ENCODE measurements around the gene SCGB1D4. TPM values are rescaled to one million over a fixed set of nuclear protein-coding genes. Genes with fewer than 3 reads are reported as not detected.
"Not testable (repeated sequence)": the region's sequence is repeated elsewhere in the genome, so short reads cannot be mapped to it uniquely, and the experiment has no call there.

Gene SCGB1D4
- total and polyA plus RNA-seq, 10 of the 15 experiments (the other 5 are each of a cell fraction or from before 2014, with no cell fraction given): not detected

DNA sequence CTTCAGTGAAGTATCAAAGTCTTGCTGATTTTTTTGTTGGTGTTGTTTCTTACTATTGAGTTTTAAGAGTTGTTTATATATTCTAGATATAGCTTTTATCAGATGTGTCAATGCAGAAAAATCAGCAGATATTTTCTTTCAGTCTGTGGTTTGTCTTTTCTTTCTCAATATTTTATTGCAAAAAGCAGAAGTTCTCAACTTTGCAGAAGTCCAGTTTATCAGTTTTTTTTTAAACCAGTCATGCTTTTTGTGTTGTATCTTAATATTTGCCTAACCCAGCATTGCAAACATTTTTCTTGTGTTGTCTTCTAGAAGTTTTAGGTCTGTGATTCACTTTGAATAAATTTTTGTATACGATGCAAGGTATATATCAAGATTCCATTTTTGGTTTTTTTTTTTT is 45.3 kb upstream of the SCGB1D4 start (continued):
- no peak for TF ChIP-seq BMI1 (IDR thresholded peaks at IDR 0.05; ENCODE audit: borderline replicate concordance)
- TF ChIP-seq JUNB (IDR thresholded peaks at IDR 0.05): no peak
- TF ChIP-seq CEBPZ (IDR thresholded peaks at IDR 0.05; ENCODE audit: low read depth, low read length): no peak
- no peak for TF ChIP-seq MYB (IDR thresholded peaks at IDR 0.05; ENCODE audit: borderline replicate concordance, low read depth, low read length)
- TF ChIP-seq DPF2 (IDR thresholded peaks at IDR 0.05): no peak
- no peak for TF ChIP-seq ATF7 (IDR thresholded peaks at IDR 0.05; ENCODE audit: low read depth)
- no peak for TF ChIP-seq SIX5 (IDR thresholded peaks at IDR 0.05; ENCODE audit: low read depth, low read length, severe bottlenecking)
- TF ChIP-seq KLF5 (IDR thresholded peaks at IDR 0.05; ENCODE audit: partially characterized antibody): no peak
- no peak for TF ChIP-seq TCF7 (IDR thresholded peaks at IDR 0.05; ENCODE audit: borderline replicate concordance)
- TF ChIP-seq CHD1 (IDR thresholded peaks at IDR 0.05; ENCODE audit: low read depth, low read length): no peak

DNA sequence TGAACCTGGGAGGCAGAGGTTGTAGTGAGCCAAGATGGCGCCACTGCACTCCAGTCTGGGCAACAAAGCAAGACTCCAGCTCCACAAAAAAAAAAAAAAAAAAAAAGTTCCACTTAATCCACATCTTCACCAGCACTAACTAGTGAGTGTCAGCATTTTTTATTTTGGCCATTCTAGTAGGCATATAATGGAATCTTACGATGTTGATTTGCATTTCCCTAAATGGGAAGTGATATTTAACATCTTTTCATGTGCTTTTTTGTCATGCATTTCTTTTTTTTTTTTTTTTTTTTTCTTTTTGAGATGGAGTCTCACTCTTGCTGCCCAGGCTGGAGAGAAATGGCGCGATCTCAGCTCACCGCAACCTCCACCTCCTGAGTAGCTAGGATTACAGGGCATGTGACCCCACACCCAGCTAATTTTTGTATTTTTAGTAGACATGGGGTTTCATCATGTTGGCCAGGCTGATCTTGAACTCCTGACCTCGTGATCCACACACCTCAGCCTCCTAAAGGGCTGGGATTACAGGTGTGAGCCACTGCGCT is 44.8 kb upstream of the SCGB1D4 start:
- ChIA-PET POLR2A (interaction anchor here (0.6 kb wide), 1 partner anchor 24 kb away, joined by 3 read pairs; no protein-coding TSS in a partner anchor), SMC1A (ENCODE audit: uncharacterized antibody, unreplicated experiment) (interaction anchor here (0.6 to 1.6 kb wide), 3 partner anchors 9 to 262 kb away, joined by 3 to 4 read pairs (median 4); no protein-coding TSS in a partner anchor), CTCF (interaction anchor here (2.1 kb wide), 1 partner anchor 34 kb away, joined by 8 read pairs; no protein-coding TSS in a partner anchor)
- FAIRE-seq; H3K27me3 ChIP-seq (replicated peaks in 1 of 2; ENCODE audit: control insufficient read depth in 2 of 2, insufficient read depth in 2 of 2, low read length in 1 of 2); H3K9ac ChIP-seq (ENCODE audit: control insufficient read depth, insufficient read depth, low read length); intact Hi-C loops (cut with micrococcal nuclease; ENCODE audit: unreplicated experiment); H3K4me2 ChIP-seq (ENCODE audit: control insufficient read depth, insufficient read depth); H3K79me2 ChIP-seq (ENCODE audit: control insufficient read depth, insufficient read depth, low read length); DNase-seq (ENCODE audit: low read depth, low spot score); H2AFZ ChIP-seq (ENCODE audit: control insufficient read depth, low read depth, low read length); BruUV-seq (replicated peaks); H3K27ac ChIP-seq (ENCODE audit: control insufficient read depth, insufficient read depth); H3K4me3 ChIP-seq; ATAC-seq; RAD21 ChIA-PET (ENCODE audit: unreplicated experiment); H3K4me1 ChIP-seq (ENCODE audit: control insufficient read depth, insufficient read depth, low read length); in situ Hi-C loops (cut with MboI); H4K20me1 ChIP-seq (ENCODE audit: control insufficient read depth, insufficient read depth); H3K9me3 ChIP-seq (replicated peaks; ENCODE audit: control insufficient read depth, insufficient read depth, low read length); H3K36me3 ChIP-seq (ENCODE audit: control insufficient read depth in 2 of 2, insufficient read depth in 2 of 2, low read length in 1 of 2): not testable (repeated sequence)
- WGBS (ENCODE audit: insufficient coverage, insufficient replicate concordance, low lambda C conversion rate, missing lambda C conversion rate): 63% methylated on average over 3 of the region's 7 CpGs

Measured in GM12878 (cell line).